Gastrocnemius medialis (tissue), 4 donors: ENCODE data around the gene ISM1.

ENCODE experiments used
- CTCF ChIP-seq, 5 experiments: fragments of 450-650 bp in 3 of 5; fragments of 200-600 bp in 2 of 5; sonication (generic) in 2 of 5; IDR thresholded peaks in 4 of 5; conservative IDR thresholded peaks in 1 of 5; 1 replicate in 4 of 5; 2 replicates in 1 of 5; pipeline ENCODE4 v1.5.1; 2016 to 2019; ENCODE audit warnings: antibody characterized with exemption in 5 of 5, mild to moderate bottlenecking in 3 of 5, moderate library complexity in 3 of 5
- POLR2A ChIP-seq, 2 donors: fragments of 450-650 bp; IDR thresholded peaks; one replicate each; pipeline ENCODE4 v1.6.1; 2017; ENCODE audit warnings: antibody characterized with exemption in 2 of 2, mild to moderate bottlenecking in 2 of 2, moderate library complexity in 2 of 2

- TF ChIP-seq CTCF (IDR thresholded peaks at IDR 0.05 in 4 of 5, conservative IDR thresholded peaks at IDR 0.05 in 1 of 5) (no peak), POLR2A (IDR thresholded peaks at IDR 0.05) (no peak)
These were observed 15.1 kb upstream of the ISM1 start for GRCh38 chr20:13205848-13206434.
